Vagina (tissue), 2 donors: ENCODE data around the gene ZBTB24. TPM values are rescaled to one million over a fixed set of nuclear protein-coding genes. Genes with fewer than 3 reads are reported as not detected.

Source experiments
- DNase-seq, 2 donors: peaks; one replicate each; pipeline ENCODE4 v3.0.0-alpha.2; 2017; ENCODE audit errors: extremely low spot score in 2 of 2
- H3K27ac ChIP-seq: fragments of 200-600 bp; sonication (generic); one replicate; pipeline ENCODE4 v1.5.1; 2019
- H3K27me3 ChIP-seq: fragments of 200-600 bp; sonication (generic); one replicate; pipeline ENCODE4 v1.5.1; 2019
- H3K36me3 ChIP-seq, 2 donors: fragments of 200-600 bp; sonication (generic); one replicate each; pipeline ENCODE4 v1.5.1; 2017 to 2019
- H3K4me1 ChIP-seq: fragments of 200-600 bp; sonication (generic); one replicate; pipeline ENCODE4 v1.5.1; 2019
- H3K4me3 ChIP-seq, 2 donors: fragments of 200-600 bp; sonication (generic); 1 replicate in 1 of 2; 2 replicates in 1 of 2; pipeline ENCODE4 v1.5.1; 2016 to 2019
- H3K9me3 ChIP-seq: fragments of 200-600 bp; sonication (generic); one replicate; pipeline ENCODE4 v1.5.1; 2019
- POLR2A ChIP-seq, 2 donors: fragments of 450-650 bp; IDR thresholded peaks; one replicate each; pipeline ENCODE4 v1.6.1; 2017; ENCODE audit warnings: antibody characterized with exemption in 2 of 2, mild to moderate bottlenecking in 2 of 2, moderate library complexity in 2 of 2
- POLR2AphosphoS5 ChIP-seq, 2 donors: sonication (generic); formaldehyde crosslinking; IDR thresholded peaks; one replicate each; pipeline ENCODE4 v1.9.0; 2017; ENCODE audit warnings: antibody characterized with exemption in 2 of 2, mild to moderate bottlenecking in 2 of 2, low read depth in 1 of 2; ENCODE audit not compliant: insufficient read depth in 1 of 2
- intact Hi-C: fragments of 100-400 bp; cut with DNase I; formaldehyde crosslinking; loops from one replicate; pipeline ENCODE4 v1.15.1; 2023
- total RNA-seq: library from RNA; depleted of rRNA; stranded (reverse); fragments of >200 nt; gene quantifications from one replicate; pipeline ENCODE4 v1.2.3, GENCODE V29; 2016
- TF ChIP-seq, protein P1 (sequence below), 3 experiments: fragments of 450-650 bp in 2 of 3; fragments of 200-600 bp in 1 of 3; sonication (generic) in 1 of 3; IDR thresholded peaks; one replicate each; pipeline ENCODE4 v1.5.1; 2017 to 2019; ENCODE audit warnings: antibody characterized with exemption in 3 of 3, mild to moderate bottlenecking in 2 of 3, moderate library complexity in 2 of 3

The ZBTB24 gene
- total RNA-seq, 1 donor from 2014 or later: 6.6 TPM

DNA sequence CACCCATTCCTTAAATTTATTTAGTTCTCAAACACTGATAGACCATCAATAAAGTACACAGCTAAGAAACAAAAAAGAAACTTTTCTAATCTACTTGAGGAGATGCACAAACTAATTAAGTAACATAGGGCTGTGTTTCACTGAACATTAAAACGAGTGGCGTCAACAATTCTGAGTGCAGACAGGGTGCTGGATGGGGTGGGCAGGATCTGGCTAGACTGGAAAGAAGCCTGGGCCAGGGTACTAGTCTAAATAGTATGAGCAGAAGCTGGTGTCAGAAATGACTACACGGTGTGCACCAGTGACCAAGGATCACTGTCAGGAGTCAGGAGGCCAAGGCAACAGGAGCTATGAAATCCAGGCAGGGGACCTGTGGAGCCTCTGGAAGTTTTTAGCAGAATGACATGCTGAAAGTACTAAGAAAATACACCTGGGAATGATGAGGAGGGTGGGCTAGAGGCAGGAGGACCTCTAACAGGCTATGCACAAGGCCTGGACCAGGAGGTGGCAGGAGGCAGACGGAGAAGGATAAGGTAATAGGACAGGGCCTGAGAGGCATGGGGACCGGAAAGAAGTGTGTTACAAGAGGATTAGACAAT, 13.3 kb downstream of the ZBTB24 start:
- TF ChIP-seq, protein P1, sequence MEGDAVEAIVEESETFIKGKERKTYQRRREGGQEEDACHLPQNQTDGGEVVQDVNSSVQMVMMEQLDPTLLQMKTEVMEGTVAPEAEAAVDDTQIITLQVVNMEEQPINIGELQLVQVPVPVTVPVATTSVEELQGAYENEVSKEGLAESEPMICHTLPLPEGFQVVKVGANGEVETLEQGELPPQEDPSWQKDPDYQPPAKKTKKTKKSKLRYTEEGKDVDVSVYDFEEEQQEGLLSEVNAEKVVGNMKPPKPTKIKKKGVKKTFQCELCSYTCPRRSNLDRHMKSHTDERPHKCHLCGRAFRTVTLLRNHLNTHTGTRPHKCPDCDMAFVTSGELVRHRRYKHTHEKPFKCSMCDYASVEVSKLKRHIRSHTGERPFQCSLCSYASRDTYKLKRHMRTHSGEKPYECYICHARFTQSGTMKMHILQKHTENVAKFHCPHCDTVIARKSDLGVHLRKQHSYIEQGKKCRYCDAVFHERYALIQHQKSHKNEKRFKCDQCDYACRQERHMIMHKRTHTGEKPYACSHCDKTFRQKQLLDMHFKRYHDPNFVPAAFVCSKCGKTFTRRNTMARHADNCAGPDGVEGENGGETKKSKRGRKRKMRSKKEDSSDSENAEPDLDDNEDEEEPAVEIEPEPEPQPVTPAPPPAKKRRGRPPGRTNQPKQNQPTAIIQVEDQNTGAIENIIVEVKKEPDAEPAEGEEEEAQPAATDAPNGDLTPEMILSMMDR (IDR thresholded peaks at IDR 0.05): no peak
- TF ChIP-seq POLR2AphosphoS5 (IDR thresholded peaks at IDR 0.05; ENCODE audit: insufficient read depth in 1 of 2, low read depth in 1 of 2) (no peak), POLR2A (IDR thresholded peaks at IDR 0.05) (no peak)
- peak in 1 of 2 donors; percentile 75 for DNase-seq
- Histone ChIP-seq H3K27me3 (no peaks in the 10 kb centered on the region), H3K4me3 (no peak overlapping the region), H3K9me3 (no peaks in the 10 kb centered on the region), H3K27ac (no peak overlapping the region), H3K4me1 (no peaks in the 10 kb centered on the region), H3K36me3 (peaks cover 0 to 61% of the 10 kb centered on the region in 2 donors)
- intact Hi-C loops: no loop called here

- intact Hi-C loops: no loop called here
- no peak for TF ChIP-seq POLR2AphosphoS5 (IDR thresholded peaks at IDR 0.05; ENCODE audit: insufficient read depth in 1 of 2, low read depth in 1 of 2)
- no peak for TF ChIP-seq POLR2A (IDR thresholded peaks at IDR 0.05)
- TF ChIP-seq, protein P1 (IDR thresholded peaks at IDR 0.05): no peak
- DNase-seq: no peak
These were observed 15.3 kb downstream of the ZBTB24 start for GRCh38 chr6:109467696-109468095.

DNA sequence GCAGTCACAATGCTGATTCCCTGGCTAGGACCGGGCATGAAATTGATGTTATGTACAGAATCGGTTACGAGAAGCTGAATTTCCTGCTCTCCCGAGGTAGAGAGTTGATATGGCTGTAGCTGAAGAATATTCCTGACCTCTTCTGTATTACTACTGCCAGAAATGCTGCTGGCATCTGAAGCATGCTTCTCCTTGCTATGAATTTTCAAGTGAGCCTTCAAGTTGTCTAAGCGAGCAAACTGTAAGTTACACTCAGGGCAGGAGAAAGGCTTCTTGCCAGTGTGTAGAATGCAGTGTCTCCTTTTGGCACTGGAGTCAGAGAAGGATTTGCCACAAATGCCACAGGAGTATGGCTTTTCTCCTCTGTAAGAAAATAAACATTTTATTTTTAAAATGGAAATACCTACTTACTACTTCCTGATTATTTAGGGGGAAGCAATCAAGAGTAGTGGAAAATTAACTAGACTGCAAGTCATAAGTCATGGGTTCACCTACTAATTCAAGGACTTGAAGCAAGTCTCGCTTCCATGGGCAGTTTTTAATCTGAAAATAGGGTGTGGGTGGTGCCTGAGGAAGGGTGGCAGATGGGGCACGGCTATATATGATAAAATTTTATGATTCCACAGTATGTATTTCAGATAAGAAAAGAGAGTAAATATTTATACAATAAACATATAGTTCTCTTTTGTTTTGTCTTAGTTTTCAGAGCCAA, 16.7 kb downstream of the ZBTB24 start:
- no peaks in the 10 kb centered on the region for H3K9me3 ChIP-seq
- no peaks in the 10 kb centered on the region for H3K27me3 ChIP-seq
- TF ChIP-seq, protein P1 (IDR thresholded peaks at IDR 0.05): no peak
- H3K4me1 ChIP-seq: no peaks in the 10 kb centered on the region
- intact Hi-C loops: no loop called here
- H3K4me3 ChIP-seq: no peak overlapping the region
- no peak overlapping the region for H3K27ac ChIP-seq
- no peak for DNase-seq
- peaks cover 0 to 62% of the 10 kb centered on the region in 2 donors for H3K36me3 ChIP-seq

More at GRCh38 chr6:109467696-109468095, 15.3 kb downstream of the ZBTB24 start:
- Histone ChIP-seq H3K4me1 (no peaks in the 10 kb centered on the region), H3K27ac (no peak overlapping the region), H3K36me3 (peaks cover 0 to 62% of the 10 kb centered on the region in 2 donors), H3K27me3 (no peaks in the 10 kb centered on the region), H3K9me3 (no peaks in the 10 kb centered on the region), H3K4me3 (no peak overlapping the region)

DNA sequence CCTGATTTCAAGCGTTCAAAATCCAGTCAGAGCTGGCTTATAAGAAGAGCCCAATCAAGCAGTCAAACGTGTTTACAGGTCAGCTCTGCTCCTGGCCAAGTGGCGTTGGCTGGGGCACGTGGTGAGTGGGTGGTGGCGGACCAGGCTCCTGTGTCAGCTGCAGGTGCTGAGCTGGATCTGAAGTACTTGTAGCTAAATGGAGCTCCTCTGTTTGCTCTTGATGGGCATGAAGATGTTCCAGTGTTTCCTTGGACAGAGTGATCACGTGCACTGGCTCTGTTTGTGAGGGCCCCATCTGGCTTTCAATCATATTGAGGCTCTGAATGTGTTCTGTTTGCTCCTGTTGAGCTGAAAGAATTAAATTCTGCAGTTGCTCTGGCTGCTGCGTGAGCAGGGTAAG, 17.2 kb downstream of the ZBTB24 start:
- Histone ChIP-seq H3K4me3 (no peak overlapping the region), H3K4me1 (no peaks in the 10 kb centered on the region), H3K9me3 (no peaks in the 10 kb centered on the region), H3K27ac (no peak overlapping the region), H3K27me3 (no peaks in the 10 kb centered on the region), H3K36me3 (peaks cover 0 to 56% of the 10 kb centered on the region in 2 donors)
- intact Hi-C loops: no loop called here
- TF ChIP-seq, protein P1 (IDR thresholded peaks at IDR 0.05): no peak
- TF ChIP-seq POLR2A (IDR thresholded peaks at IDR 0.05): no peak
- TF ChIP-seq POLR2AphosphoS5 (IDR thresholded peaks at IDR 0.05; ENCODE audit: insufficient read depth in 1 of 2, low read depth in 1 of 2): no peak
- no peak for DNase-seq
